Astrocyte (in vitro differentiated cells and primary cell): ENCODE measurements around the gene SLCO3A1. TPM values are rescaled to one million over a fixed set of nuclear protein-coding genes. Genes with fewer than 3 reads are reported as not detected.

Source experiments
- DNase-seq: peaks from one replicate; pipeline ENCODE4 v3.0.0-alpha.2; 2010; ENCODE audit warnings: low read depth
- FAIRE-seq: peaks from 2 replicates; lab custom pipeline; 2011; peaks lifted over from hg19 to GRCh38; lab: Jason Lieb, UNC
- H2AFZ ChIP-seq: 2 replicates; pipeline ENCODE4 v1.6.0; 2012; ENCODE audit warnings: low read depth, low read length, inconsistent platforms
- H3K27ac ChIP-seq: 2 replicates; pipeline ENCODE4 v1.5.1; 2011; ENCODE audit warnings: low read depth, low read length, inconsistent platforms
- H3K27me3 ChIP-seq: 2 replicates; pipeline ENCODE4 v1.6.0; 2011; ENCODE audit warnings: low read length, inconsistent platforms; ENCODE audit not compliant: insufficient read depth
- H3K36me3 ChIP-seq: 2 replicates; pipeline ENCODE4 v1.5.1; 2011; ENCODE audit warnings: low read length, inconsistent platforms; ENCODE audit not compliant: insufficient read depth
- H3K4me1 ChIP-seq: 2 replicates; pipeline ENCODE4 v1.5.1; 2011; ENCODE audit warnings: low read length, inconsistent platforms; ENCODE audit not compliant: insufficient read depth
- H3K4me2 ChIP-seq: 2 replicates; pipeline ENCODE4 v1.6.0; 2012; ENCODE audit warnings: low read length, inconsistent platforms
- H3K4me3 ChIP-seq: 2 replicates; pipeline ENCODE4 v1.5.1; 2011; ENCODE audit warnings: low read depth, mild to moderate bottlenecking, low read length, inconsistent platforms; ENCODE audit not compliant: insufficient read depth
- H3K79me2 ChIP-seq: 2 replicates; pipeline ENCODE4 v1.6.0; 2012; ENCODE audit warnings: mild to moderate bottlenecking, low read length, inconsistent platforms; ENCODE audit not compliant: insufficient read depth
- H3K9ac ChIP-seq: 2 replicates; pipeline ENCODE4 v1.6.0; 2012; ENCODE audit warnings: mild to moderate bottlenecking, low read length, inconsistent platforms
- H3K9me3 ChIP-seq: 2 replicates; pipeline ENCODE4 v1.5.1; 2012; ENCODE audit warnings: low read depth, mild to moderate bottlenecking, low read length, inconsistent platforms; ENCODE audit not compliant: insufficient read depth
- H4K20me1 ChIP-seq: 2 replicates; pipeline ENCODE4 v1.6.0; 2012; ENCODE audit warnings: low read length, inconsistent platforms; ENCODE audit not compliant: insufficient read depth
- H3K27ac Mint-ChIP-seq: one replicate; pipeline ENCODE4 v1.8.0; 2021; ENCODE audit warnings: mild to moderate bottlenecking, mixed read lengths; ENCODE audit not compliant: unreplicated experiment
- H3K27me3 Mint-ChIP-seq: one replicate; pipeline ENCODE4 v1.8.0; 2021; ENCODE audit warnings: low read depth, mixed read lengths; ENCODE audit not compliant: unreplicated experiment
- H3K36me3 Mint-ChIP-seq: one replicate; pipeline ENCODE4 v1.8.0; 2021; ENCODE audit warnings: low read depth, mixed read lengths; ENCODE audit not compliant: unreplicated experiment
- H3K4me1 Mint-ChIP-seq: one replicate; pipeline ENCODE4 v1.8.0; 2021; ENCODE audit warnings: low read depth, mixed read lengths; ENCODE audit not compliant: unreplicated experiment
- H3K4me3 Mint-ChIP-seq: one replicate; pipeline ENCODE4 v1.8.0; 2021; ENCODE audit warnings: mild to moderate bottlenecking, moderate library complexity, mixed read lengths; ENCODE audit not compliant: unreplicated experiment
- H3K9me3 Mint-ChIP-seq: one replicate; pipeline ENCODE4 v1.8.0; 2021; ENCODE audit warnings: mild to moderate bottlenecking, mixed read lengths; ENCODE audit not compliant: unreplicated experiment
- CTCF ChIP-seq: IDR thresholded peaks from 2 replicates; pipeline ENCODE4 v1.5.1; 2011; ENCODE audit warnings: low read depth, mild to moderate bottlenecking, inconsistent platforms, low read length, moderate library complexity; ENCODE audit not compliant: insufficient read depth
- EZH2 ChIP-seq: IDR thresholded peaks from 2 replicates; pipeline ENCODE4 v1.6.1; 2012; ENCODE audit warnings: mild to moderate bottlenecking, low read length, inconsistent platforms; ENCODE audit not compliant: insufficient read depth
- total RNA-seq: library from RNA; stranded (reverse); gene quantifications from 2 replicates; pipeline ENCODE4 v1.2.1, GENCODE V29; 2021

Gene SLCO3A1
- total RNA-seq, 1 donor from 2014 or later: 9.4 TPM

GRCh38 chr15:92184679-92185230 lies 331.2 kb downstream of the SLCO3A1 start:
- no peaks in the 10 kb centered on the region for H3K9me3 Mint-ChIP-seq
- no peak overlapping the region for H3K27ac Mint-ChIP-seq
- H3K27me3 Mint-ChIP-seq: peaks cover 8% of the 10 kb centered on the region
- H2AFZ ChIP-seq: no peak overlapping the region
- no peak overlapping the region for H3K4me3 Mint-ChIP-seq
- H3K79me2 ChIP-seq: no peaks in the 10 kb centered on the region
- H3K4me3 ChIP-seq: no peak overlapping the region
- no peaks in the 10 kb centered on the region for H3K4me1 Mint-ChIP-seq
- FAIRE-seq: no peak
- TF ChIP-seq EZH2: no peak
- H3K36me3 Mint-ChIP-seq: no peaks in the 10 kb centered on the region
- no peak overlapping the region for H3K9ac ChIP-seq
- no peaks in the 10 kb centered on the region for H3K4me1 ChIP-seq
- H3K36me3 ChIP-seq: no peaks in the 10 kb centered on the region
- no peak overlapping the region for H3K4me2 ChIP-seq
- no peak for DNase-seq
- no peaks in the 10 kb centered on the region for H3K9me3 ChIP-seq
- H4K20me1 ChIP-seq: no peaks in the 10 kb centered on the region
- no peak overlapping the region for H3K27ac ChIP-seq
- no peaks in the 10 kb centered on the region for H3K27me3 ChIP-seq

- Histone ChIP-seq H3K4me3 (no peak overlapping the region), H3K9me3 (no peaks in the 10 kb centered on the region), H2AFZ (no peak overlapping the region), H3K9ac (no peak overlapping the region), H3K79me2 (no peaks in the 10 kb centered on the region), H4K20me1 (no peaks in the 10 kb centered on the region), H3K27me3 (no peaks in the 10 kb centered on the region), H3K4me2 (no peak overlapping the region), H3K27ac (no peak overlapping the region), H3K36me3 (no peaks in the 10 kb centered on the region), H3K4me1 (no peaks in the 10 kb centered on the region)
- DNase-seq (no peak), FAIRE-seq (no peak)
- no peak overlapping the region for H3K4me3 Mint-ChIP-seq
- no peak for TF ChIP-seq EZH2
- TF ChIP-seq CTCF: no peak
- no peaks in the 10 kb centered on the region for H3K36me3 Mint-ChIP-seq
- H3K27ac Mint-ChIP-seq: no peak overlapping the region
- peaks cover 10% of the 10 kb centered on the region for H3K27me3 Mint-ChIP-seq
- H3K9me3 Mint-ChIP-seq: no peaks in the 10 kb centered on the region
- H3K4me1 Mint-ChIP-seq: no peaks in the 10 kb centered on the region
Observed at GRCh38 chr15:92187975-92188374, 334.5 kb downstream of the SLCO3A1 start.

GRCh38 chr15:92189166-92189565 lies 335.7 kb downstream of the SLCO3A1 start:
- Histone ChIP-seq H3K27me3 (no peaks in the 10 kb centered on the region), H3K9ac (no peak overlapping the region), H2AFZ (no peak overlapping the region), H3K4me3 (no peak overlapping the region), H3K9me3 (no peaks in the 10 kb centered on the region), H3K36me3 (no peaks in the 10 kb centered on the region), H4K20me1 (no peaks in the 10 kb centered on the region), H3K79me2 (no peaks in the 10 kb centered on the region), H3K27ac (no peak overlapping the region), H3K4me1 (no peaks in the 10 kb centered on the region), H3K4me2 (no peak overlapping the region)
- no peaks in the 10 kb centered on the region for H3K4me1 Mint-ChIP-seq
- no peaks in the 10 kb centered on the region for H3K9me3 Mint-ChIP-seq
- no peak for FAIRE-seq
- no peaks in the 10 kb centered on the region for H3K36me3 Mint-ChIP-seq
- peaks cover 10% of the 10 kb centered on the region for H3K27me3 Mint-ChIP-seq
- no peak overlapping the region for H3K27ac Mint-ChIP-seq
- no peak for DNase-seq
- TF ChIP-seq EZH2 (no peak), CTCF (no peak)
- no peak overlapping the region for H3K4me3 Mint-ChIP-seq
